GM12878 (cell line): ENCODE measurements around the gene ZCWPW2. TPM values are rescaled to one million over a fixed set of nuclear protein-coding genes. Genes with fewer than 3 reads are reported as not detected.

Experiments
- ATAC-seq: fragments of 200-7000 bp; cut with Tn5 transposase; 3 replicates; pipeline ENCODE4 v1.9.1; 2020; ENCODE audit warnings: mild to moderate bottlenecking, moderate library complexity
- BruUV-seq: library from RNA; stranded (reverse); fragments of 400-500 nt; replicated peaks from 2 replicates; lab custom pipeline; 2021; lab: Mats Ljungman, UMichigan
- CTCF ChIA-PET: fragments of 300-600 bp; sonication (Branson Sonifier 250); formaldehyde crosslinking; extraction: SDS; loops from one replicate; lab custom pipeline; 2021; ENCODE audit warnings: inconsistent platforms; lab: Yijun Ruan, JAX
- POLR2A ChIA-PET: fragments of 350-600 bp; formaldehyde crosslinking; extraction: SDS; loops from one replicate; lab custom pipeline; 2021; ENCODE audit warnings: inconsistent platforms; lab: Charles Lee
- RAD21 ChIA-PET: fragments of 300-600 bp; sonication (Branson Sonifier 250); formaldehyde crosslinking; loops from one replicate; lab custom pipeline; 2023; ENCODE audit warnings: antibody characterized with exemption; ENCODE audit not compliant: unreplicated experiment; lab: Charles Lee
- SMC1A ChIA-PET: fragments of 300-600 bp; sonication (Branson Sonifier 250); formaldehyde crosslinking; loops from one replicate; lab custom pipeline; 2023; ENCODE audit not compliant: unreplicated experiment, uncharacterized antibody; lab: Charles Lee
- DNase-seq: peaks from one replicate; pipeline ENCODE4 v3.0.0-alpha.2; 2011; ENCODE audit warnings: low read depth, low spot score
- FAIRE-seq: peaks from 3 replicates; lab custom pipeline; 2011; peaks lifted over from hg19 to GRCh38; lab: Jason Lieb, UNC
- H2AFZ ChIP-seq: 2 replicates; pipeline ENCODE4 v1.6.0; 2011; ENCODE audit warnings: low read depth, low read length, control low read depth; ENCODE audit not compliant: control insufficient read depth
- H3K27ac ChIP-seq: 2 replicates; pipeline ENCODE4 v1.5.1; 2011; ENCODE audit warnings: control low read depth; ENCODE audit not compliant: control insufficient read depth, insufficient read depth
- H3K27me3 ChIP-seq, 2 experiments: replicated peaks in 1 of 2; 2 replicates each; pipeline versions ENCODE4 v1.6.0 to v1.6.1; 2011; ENCODE audit warnings: low read length in 1 of 2; ENCODE audit not compliant: control insufficient read depth in 2 of 2, insufficient read depth in 2 of 2
- H3K36me3 ChIP-seq, 2 experiments: 2 replicates each; pipeline ENCODE4 v1.5.1; 2011; ENCODE audit warnings: low read length in 1 of 2; ENCODE audit not compliant: control insufficient read depth in 2 of 2, insufficient read depth in 2 of 2
- H3K4me1 ChIP-seq: 2 replicates; pipeline ENCODE4 v1.6.1; 2011; ENCODE audit warnings: mild to moderate bottlenecking, low read length, moderate library complexity, mixed read lengths; ENCODE audit not compliant: control insufficient read depth, insufficient read depth
- H3K4me2 ChIP-seq: 2 replicates; pipeline ENCODE4 v1.6.0; 2011; ENCODE audit warnings: control low read depth; ENCODE audit not compliant: control insufficient read depth, insufficient read depth
- H3K4me3 ChIP-seq: fragments of 200-600 bp; sonication (generic); 2 replicates; pipeline ENCODE4 v1.5.1; 2016
- H3K79me2 ChIP-seq: 2 replicates; pipeline ENCODE4 v1.6.0; 2011; ENCODE audit warnings: low read length; ENCODE audit not compliant: control insufficient read depth, insufficient read depth
- H3K9ac ChIP-seq: 2 replicates; pipeline ENCODE4 v1.8.0; 2011; ENCODE audit warnings: low read length, control low read depth, mixed read lengths; ENCODE audit not compliant: control insufficient read depth, insufficient read depth
- H3K9me3 ChIP-seq: replicated peaks from 3 replicates; pipeline ENCODE4 v1.5.1; 2011; ENCODE audit warnings: mild to moderate bottlenecking, low read length; ENCODE audit not compliant: control insufficient read depth, insufficient read depth
- H4K20me1 ChIP-seq: 2 replicates; pipeline ENCODE4 v1.6.0; 2011; ENCODE audit not compliant: control insufficient read depth, insufficient read depth
- ASH2L ChIP-seq: fragments of 300-600, 200-600 bp; sonication (generic); IDR thresholded peaks from 2 replicates; pipeline ENCODE4 v1.6.1; 2017; ENCODE audit warnings: low read depth, mild to moderate bottlenecking, borderline replicate concordance
- IKZF1 ChIP-seq: fragments of 450-650 bp; conservative IDR thresholded peaks from 2 replicates; pipeline ENCODE4 v1.6.1; 2017; ENCODE audit warnings: antibody characterized with exemption, mild to moderate bottlenecking
- IKZF2 ChIP-seq, 2 experiments: fragments of 450-650 bp; IDR thresholded peaks; 2 replicates each; pipeline ENCODE4 v1.6.1; 2017; ENCODE audit warnings: mild to moderate bottlenecking in 2 of 2, moderate library complexity in 2 of 2
- IRF4 ChIP-seq: IDR thresholded peaks from 2 replicates; pipeline ENCODE4 v1.6.1; 2011; ENCODE audit warnings: low read depth, low read length
- JUND ChIP-seq: IDR thresholded peaks from 2 replicates; pipeline ENCODE4 v1.6.1; 2012; ENCODE audit warnings: low read depth, mild to moderate bottlenecking, low read length, improper control_type of control experiment, moderate library complexity
- LARP7 ChIP-seq: fragments of 450-650 bp; IDR thresholded peaks from 2 replicates; pipeline ENCODE4 v1.6.1; 2017; ENCODE audit warnings: mild to moderate bottlenecking
- MTA3 ChIP-seq: IDR thresholded peaks from 2 replicates; pipeline ENCODE4 v1.6.1; 2012; ENCODE audit warnings: low read length, inconsistent platforms, borderline replicate concordance
- MYB ChIP-seq: fragments of 150-350 bp; IDR thresholded peaks from 2 replicates; pipeline ENCODE4 v1.6.1; 2014; ENCODE audit warnings: mild to moderate bottlenecking, low read depth, low read length, borderline replicate concordance
- NFIC ChIP-seq: IDR thresholded peaks from 2 replicates; pipeline ENCODE4 v1.6.1; 2012; ENCODE audit warnings: low read depth, mild to moderate bottlenecking, inconsistent platforms, low read length, moderate library complexity
- NR2C2 ChIP-seq: IDR thresholded peaks from 2 replicates; pipeline ENCODE4 v1.6.1; 2011; ENCODE audit warnings: borderline replicate concordance, low read depth; ENCODE audit not compliant: control insufficient read depth, insufficient read length
- NRF1 ChIP-seq: conservative IDR thresholded peaks from 2 replicates; pipeline ENCODE4 v1.6.1; 2011; ENCODE audit warnings: mild to moderate bottlenecking, low read depth, low read length, improper control_type of control experiment
- RCOR1 ChIP-seq: conservative IDR thresholded peaks from 2 replicates; pipeline ENCODE4 v1.6.1; 2012; ENCODE audit warnings: low read depth, low read length, improper control_type of control experiment
- RELA ChIP-seq: fragments of 450-650 bp; IDR thresholded peaks from 2 replicates; pipeline ENCODE4 v1.8.0; 2014; ENCODE audit warnings: borderline replicate concordance; ENCODE audit not compliant: partially characterized antibody
- SIX5 ChIP-seq: IDR thresholded peaks from 2 replicates; pipeline ENCODE4 v1.6.1; 2011; ENCODE audit warnings: mild to moderate bottlenecking, low read depth, low read length, moderate library complexity; ENCODE audit not compliant: severe bottlenecking
- YY1 ChIP-seq: IDR thresholded peaks from 2 replicates; pipeline ENCODE4 v1.6.1; 2011; ENCODE audit warnings: low read depth, mild to moderate bottlenecking, low read length
- ZNF207 ChIP-seq: fragments of 450-650 bp; IDR thresholded peaks from 2 replicates; pipeline ENCODE4 v1.6.1; 2014; ENCODE audit warnings: antibody characterized with exemption, mild to moderate bottlenecking, borderline replicate concordance
- ZZZ3 ChIP-seq: IDR thresholded peaks from 2 replicates; pipeline ENCODE4 v1.6.1; 2011; ENCODE audit warnings: low read depth; ENCODE audit not compliant: control insufficient read depth, insufficient read length
- WGBS: methylation state at CpG from one replicate; pipeline ENCODE4 v1.1.6; 2016; ENCODE audit warnings: low lambda C conversion rate; ENCODE audit not compliant: insufficient replicate concordance, insufficient coverage; ENCODE audit errors: missing lambda C conversion rate; 5-methylcytosine and 5-hydroxymethylcytosine counted together
- in situ Hi-C: fragments of 300-500 bp; cut with MboI; formaldehyde crosslinking; loops from 9 replicates; pipeline ENCODE4 v1.14.3; 2018; ENCODE audit warnings: mixed read lengths
- intact Hi-C: fragments of 100-400 bp; cut with micrococcal nuclease; formaldehyde crosslinking; loops from one replicate; pipeline ENCODE4 v1.14.2; 2022; ENCODE audit not compliant: unreplicated experiment
- polyA plus RNA-seq, 11 experiments: library from polyadenylated mRNA; depleted of rRNA in 4 of 11; unstranded in 6 of 11; stranded (reverse) in 5 of 11; fragments of >200 nt; fragmentation: Nextera tagmentation in 4 of 11; fragmentation: Illumina TruSeq in 1 of 11; extraction: Ambion mirVana in 4 of 11; extraction: Trizol in 1 of 11; gene quantifications; 1 replicate in 1 of 11; 2 replicates in 10 of 11; pipeline versions ENCODE4 v1.2.1 to v1.2.3, GENCODE V29; 2011 to 2016; ENCODE audit warnings: inconsistent platforms in 2 of 11, missing spikeins in 2 of 11, low read depth in 1 of 11
- total RNA-seq, 4 experiments: library from RNA; depleted of rRNA in 3 of 4; stranded (reverse); fragments of >200 nt in 3 of 4; fragmentation: Illumina TruSeq in 1 of 4; extraction: Trizol in 1 of 4; gene quantifications; 2 replicates each; pipeline versions ENCODE4 v1.2.1 to v1.2.3, GENCODE V29; 2013 to 2021
- TF ChIP-seq, protein P1 (sequence below): fragments of 450-650 bp; formaldehyde crosslinking; IDR thresholded peaks from 2 replicates; pipeline ENCODE4 v1.5.0; 2022; ENCODE audit warnings: mild to moderate bottlenecking, missing genetic modification characterization

ZCWPW2 gene
- total and polyA plus RNA-seq, 10 of the 15 experiments (the other 5 are each of a cell fraction or from before 2014, with no cell fraction given): 0.09 to 0.38 (median 0.22) TPM; not detected in 3

DNA sequence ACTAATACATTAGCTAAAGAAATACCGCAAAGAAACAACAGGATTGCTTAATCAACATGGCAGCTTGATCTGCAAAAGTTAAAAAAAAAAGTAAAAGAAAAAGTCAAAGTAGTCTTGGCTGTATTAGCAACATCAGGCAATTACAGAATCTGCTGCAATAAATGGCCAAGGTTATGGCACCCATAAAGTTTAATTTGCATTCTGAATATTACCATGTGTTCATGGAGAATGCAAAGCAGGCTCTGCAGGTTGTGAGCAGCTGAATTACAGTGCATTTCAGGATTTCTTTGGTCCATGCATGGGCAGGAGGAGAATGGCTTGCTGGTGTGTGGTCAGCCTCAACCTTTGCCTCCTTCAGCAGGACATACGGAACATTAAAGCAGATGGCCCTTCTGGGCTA lies 199.2 kb downstream of the ZCWPW2 start (continued):
- TF ChIP-seq MTA3 (no peak), RELA (no peak), MYB (no peak), NRF1 (no peak)
- TF ChIP-seq, protein P1, sequence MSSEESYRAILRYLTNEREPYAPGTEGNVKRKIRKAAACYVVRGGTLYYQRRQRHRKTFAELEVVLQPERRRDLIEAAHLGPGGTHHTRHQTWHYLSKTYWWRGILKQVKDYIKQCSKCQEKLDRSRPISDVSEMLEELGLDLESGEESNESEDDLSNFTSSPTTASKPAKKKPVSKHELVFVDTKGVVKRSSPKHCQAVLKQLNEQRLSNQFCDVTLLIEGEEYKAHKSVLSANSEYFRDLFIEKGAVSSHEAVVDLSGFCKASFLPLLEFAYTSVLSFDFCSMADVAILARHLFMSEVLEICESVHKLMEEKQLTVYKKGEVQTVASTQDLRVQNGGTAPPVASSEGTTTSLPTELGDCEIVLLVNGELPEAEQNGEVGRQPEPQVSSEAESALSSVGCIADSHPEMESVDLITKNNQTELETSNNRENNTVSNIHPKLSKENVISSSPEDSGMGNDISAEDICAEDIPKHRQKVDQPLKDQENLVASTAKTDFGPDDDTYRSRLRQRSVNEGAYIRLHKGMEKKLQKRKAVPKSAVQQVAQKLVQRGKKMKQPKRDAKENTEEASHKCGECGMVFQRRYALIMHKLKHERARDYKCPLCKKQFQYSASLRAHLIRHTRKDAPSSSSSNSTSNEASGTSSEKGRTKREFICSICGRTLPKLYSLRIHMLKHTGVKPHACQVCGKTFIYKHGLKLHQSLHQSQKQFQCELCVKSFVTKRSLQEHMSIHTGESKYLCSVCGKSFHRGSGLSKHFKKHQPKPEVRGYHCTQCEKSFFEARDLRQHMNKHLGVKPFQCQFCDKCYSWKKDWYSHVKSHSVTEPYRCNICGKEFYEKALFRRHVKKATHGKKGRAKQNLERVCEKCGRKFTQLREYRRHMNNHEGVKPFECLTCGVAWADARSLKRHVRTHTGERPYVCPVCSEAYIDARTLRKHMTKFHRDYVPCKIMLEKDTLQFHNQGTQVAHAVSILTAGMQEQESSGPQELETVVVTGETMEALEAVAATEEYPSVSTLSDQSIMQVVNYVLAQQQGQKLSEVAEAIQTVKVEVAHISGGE (CRISPR knock-in tag): no peak

DNA sequence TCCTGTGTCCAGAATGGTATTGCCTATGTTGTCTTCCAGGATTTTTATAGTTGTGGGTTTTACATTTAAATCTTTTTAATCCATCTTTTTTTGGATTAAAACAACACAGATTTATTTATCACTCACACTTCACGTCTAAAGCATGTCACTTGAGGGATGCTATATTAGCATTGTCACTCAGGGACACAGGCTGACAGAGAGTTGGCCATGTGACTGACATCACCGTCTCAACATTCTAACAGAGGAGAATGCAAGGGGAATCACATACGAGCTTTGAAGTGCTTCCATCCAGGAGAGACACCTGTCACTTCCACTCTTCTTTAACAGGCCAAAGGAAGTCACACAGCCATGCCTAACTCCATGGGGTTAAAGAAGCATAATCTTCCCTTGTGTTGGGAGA lies 204.7 kb downstream of the ZCWPW2 start:
- DNase-seq (no peak), ATAC-seq (no peak)
- SMC1A ChIA-PET: no interaction called here
- Histone ChIP-seq H3K36me3 (no peaks in the 10 kb centered on the region), H3K27me3 (no peaks in the 10 kb centered on the region), H4K20me1 (no peaks in the 10 kb centered on the region), H3K79me2 (no peaks in the 10 kb centered on the region), H3K9ac (no peak overlapping the region), H2AFZ (no peak overlapping the region)
- CTCF ChIA-PET: interaction anchor here (0.8 kb wide), 1 partner anchor 781 kb away, joined by 3 read pairs; no protein-coding TSS in a partner anchor
- RAD21 ChIA-PET: no interaction called here
- in situ Hi-C loops: no loop called here
- 24% methylated on average over 3 of the region's 3 CpGs for WGBS
- TF ChIP-seq IKZF2 (IDR thresholded peaks at IDR 0.05) (no peak), ASH2L (no peak), ZZZ3 (no peak), LARP7 (no peak), NFIC (no peak), IKZF1 (no peak), JUND (no peak), MYB (no peak), IRF4 (no peak), MTA3 (no peak), ZNF207 (no peak), SIX5 (no peak), RCOR1 (no peak), YY1 (no peak), NR2C2 (no peak)
- TF ChIP-seq, all 136 proteins: peak for 0
- no peak for FAIRE-seq
- Histone ChIP-seq H3K27ac (no peak overlapping the region), H3K9me3 (no peaks in the 10 kb centered on the region), H3K4me3 (no peak overlapping the region), H3K4me2 (no peak overlapping the region), H3K4me1 (no peaks in the 10 kb centered on the region)
- intact Hi-C loops: no loop called here
- POLR2A ChIA-PET: no interaction called here
- BruUV-seq: no TSS peak
